ENCODE data around the gene CAMKMT. TPM values are rescaled to one million over a fixed set of nuclear protein-coding genes. Genes with fewer than 3 reads are reported as not detected.

Gene CAMKMT
- total RNA-seq, 2 donors from 2014 or later = 13.5 to 26.5 TPM

DNA sequence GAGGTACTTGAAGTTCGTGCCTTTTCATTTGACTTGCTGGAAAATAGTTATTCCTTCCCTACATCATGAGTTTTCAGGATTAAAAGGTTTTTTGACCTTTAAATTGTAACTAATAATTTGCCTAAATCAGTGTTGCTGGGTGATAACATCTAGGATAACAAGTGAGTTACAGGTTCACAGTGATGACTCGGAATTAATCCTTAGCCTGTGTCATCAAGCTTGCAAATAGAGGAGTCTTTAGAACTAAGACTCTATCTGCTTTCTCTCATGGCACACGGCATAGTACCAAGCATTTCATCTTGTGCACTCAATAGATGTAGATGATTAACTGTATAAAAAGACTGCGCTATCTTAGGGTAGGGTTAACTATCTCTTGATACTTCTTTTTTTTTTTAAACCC, 79.5 kb downstream of the CAMKMT start:
- Mint-ChIP-seq H3K9me3 (peaks cover 6% of the 10 kb centered on the region), H3K4me1 (ENCODE audit: low read depth in 2 of 2) (peaks cover 4 to 7% of the 10 kb centered on the region in 2 donors)

DNA sequence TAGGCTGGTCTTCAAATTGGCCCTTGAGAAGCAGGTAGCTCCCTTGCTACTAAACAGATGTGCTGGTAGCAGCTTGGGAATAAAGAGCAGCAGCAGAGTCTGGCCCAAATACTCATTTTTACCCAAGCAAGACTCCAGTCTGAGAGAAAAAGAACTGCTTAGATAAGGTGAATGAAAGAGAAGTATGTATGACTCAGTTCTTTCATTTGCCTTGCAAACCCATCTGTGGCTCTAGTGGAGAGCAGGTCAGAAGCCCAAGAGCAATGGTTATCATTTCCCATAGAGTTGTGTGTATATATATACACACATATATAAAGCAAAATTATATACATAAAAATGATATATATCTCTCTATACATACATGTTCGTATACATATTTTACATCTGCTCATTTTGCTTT, 80.3 kb downstream of the CAMKMT start:
- Mint-ChIP-seq H3K4me1 (ENCODE audit: low read depth in 2 of 2) (peaks cover 4 to 7% of the 10 kb centered on the region in 2 donors), H3K36me3 (peaks cover 16% of the 10 kb centered on the region), H3K9me3 (peaks cover 6% of the 10 kb centered on the region), H3K27me3 (no peaks in the 10 kb centered on the region), H3K27ac (no peak overlapping the region), H3K4me3 (no peak overlapping the region)
- no peak for ATAC-seq
- no peak for DNase-seq (ENCODE audit: low spot score)

More for the DNA sequence above, 79.5 kb downstream of the CAMKMT start:
- Mint-ChIP-seq H3K27me3 (no peaks in the 10 kb centered on the region), H3K27ac (no peak overlapping the region), H3K4me3 (no peak overlapping the region), H3K36me3 (peaks cover 10% of the 10 kb centered on the region)
- ATAC-seq (no peak), DNase-seq (ENCODE audit: low spot score) (no peak)

- H3K27me3 Mint-ChIP-seq = no peaks in the 10 kb centered on the region
- H3K36me3 Mint-ChIP-seq = peaks cover 16% of the 10 kb centered on the region
- H3K27ac Mint-ChIP-seq = no peak overlapping the region
- ATAC-seq (no peak), DNase-seq (ENCODE audit: low spot score) (no peak)
- H3K9me3 Mint-ChIP-seq = peaks cover 6% of the 10 kb centered on the region
- H3K4me3 Mint-ChIP-seq = no peak overlapping the region
- H3K4me1 Mint-ChIP-seq (ENCODE audit: low read depth in 2 of 2) = peaks cover 4 to 7% of the 10 kb centered on the region in 2 donors
Measured at GRCh38 chr2:44443517-44443916, 81.8 kb downstream of the CAMKMT start.

DNA sequence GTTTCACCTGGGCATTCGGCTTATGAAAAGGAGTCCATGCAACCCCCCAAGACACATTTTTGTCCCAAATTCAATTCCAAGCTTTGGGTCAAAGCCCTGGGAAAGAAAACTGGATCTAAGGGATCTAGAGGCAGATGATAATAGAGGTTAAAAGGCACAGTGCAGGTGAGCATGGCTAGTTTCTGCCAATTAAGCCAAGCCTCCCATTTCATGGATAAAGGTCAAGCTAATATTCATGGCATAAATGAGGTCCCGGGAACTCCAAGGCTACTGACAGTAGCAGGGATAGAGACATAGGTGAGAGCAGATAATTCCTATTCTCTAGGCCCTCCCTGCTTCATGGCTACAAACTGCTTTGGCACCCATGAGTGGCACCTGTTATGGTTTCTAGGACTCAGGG, 83.1 kb downstream of the CAMKMT start:
- Mint-ChIP-seq H3K9me3 (peaks cover 3% of the 10 kb centered on the region), H3K27ac (no peak overlapping the region), H3K4me1 (ENCODE audit: low read depth in 2 of 2) (no peaks in the 10 kb centered on the region), H3K36me3 (peaks cover 11% of the 10 kb centered on the region), H3K4me3 (no peak overlapping the region), H3K27me3 (no peaks in the 10 kb centered on the region)
- no peak for ATAC-seq
- no peak for DNase-seq (ENCODE audit: low spot score)

DNA sequence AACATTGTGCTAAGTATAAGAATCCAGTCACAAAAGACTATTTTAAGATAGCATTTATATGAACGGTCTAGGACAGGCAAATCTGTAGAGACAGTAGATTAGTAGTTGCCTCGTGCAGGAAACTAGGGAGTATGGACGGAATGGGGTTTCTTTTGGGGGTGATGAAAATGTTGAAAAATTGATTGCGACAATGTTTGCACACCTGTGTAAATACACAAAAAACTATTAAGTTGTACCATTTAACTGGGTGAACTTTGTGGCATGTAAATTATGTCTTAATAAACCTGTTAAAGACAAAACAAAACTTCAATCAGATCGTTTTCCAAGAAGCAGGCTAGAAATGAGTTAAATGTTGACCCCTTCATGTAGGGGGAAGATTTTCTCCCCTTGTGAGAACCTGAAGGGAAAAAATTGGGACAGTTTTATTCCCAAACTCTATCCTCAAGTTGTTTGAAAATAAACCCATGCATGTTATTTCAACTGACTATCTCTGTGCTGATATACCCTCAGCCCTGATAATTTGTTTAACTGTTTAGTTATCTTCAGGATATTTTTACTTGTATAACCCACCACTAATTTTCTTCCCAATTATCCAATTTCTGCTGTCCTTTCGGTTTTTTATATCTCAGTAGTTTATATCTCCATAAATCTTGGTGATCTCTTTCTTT, 87.2 kb downstream of the CAMKMT start:
- Mint-ChIP-seq H3K27ac (no peak overlapping the region), H3K9me3 (peaks cover 3% of the 10 kb centered on the region), H3K4me3 (no peak overlapping the region)

GRCh38 chr2:44450082-44450481, 88.3 kb downstream of the CAMKMT start:
- Mint-ChIP-seq H3K4me3 (no peak overlapping the region), H3K36me3 (peaks cover 11% of the 10 kb centered on the region), H3K4me1 (ENCODE audit: low read depth in 2 of 2) (no peaks in the 10 kb centered on the region), H3K27ac (no peak overlapping the region), H3K9me3 (peaks cover 3% of the 10 kb centered on the region), H3K27me3 (no peaks in the 10 kb centered on the region)
- DNase-seq (ENCODE audit: low spot score) (no peak), ATAC-seq (no peak)

More for the DNA sequence above, 87.2 kb downstream of the CAMKMT start:
- ATAC-seq (no peak), DNase-seq (ENCODE audit: low spot score) (no peak)
- Mint-ChIP-seq H3K4me1 (ENCODE audit: low read depth in 2 of 2) (no peaks in the 10 kb centered on the region), H3K36me3 (peaks cover 11% of the 10 kb centered on the region), H3K27me3 (no peaks in the 10 kb centered on the region)

DNA sequence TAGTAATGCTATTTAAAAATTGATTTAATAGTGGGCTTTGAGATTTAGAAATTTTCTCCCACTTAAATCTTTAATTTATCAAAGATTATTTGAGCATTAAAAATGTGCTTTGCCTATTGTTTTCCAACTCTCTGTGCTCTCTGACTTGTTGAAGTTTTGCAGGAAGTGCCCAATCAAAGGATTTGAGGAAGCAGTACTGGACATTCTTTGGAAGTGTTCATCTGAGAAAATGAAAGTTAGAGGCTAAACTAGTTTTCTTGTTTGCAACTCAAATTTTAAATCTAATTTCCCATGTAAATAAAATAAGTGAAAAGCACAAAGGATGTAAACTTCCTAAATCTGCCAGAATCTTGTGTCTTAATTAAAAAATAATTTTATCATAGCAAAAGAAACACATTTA, 89.1 kb downstream of the CAMKMT start:
- Mint-ChIP-seq H3K27ac (no peak overlapping the region), H3K36me3 (peaks cover 6% of the 10 kb centered on the region), H3K27me3 (no peaks in the 10 kb centered on the region), H3K9me3 (peaks cover under 1% of the 10 kb centered on the region), H3K4me1 (ENCODE audit: low read depth in 2 of 2) (no peaks in the 10 kb centered on the region), H3K4me3 (no peak overlapping the region)
- DNase-seq (ENCODE audit: low spot score) = no peak
- ATAC-seq = no peak

- ATAC-seq (no peak), DNase-seq (ENCODE audit: low spot score) (no peak)
- Mint-ChIP-seq H3K4me1 (ENCODE audit: low read depth in 2 of 2) (no peaks in the 10 kb centered on the region), H3K36me3 (no peaks in the 10 kb centered on the region), H3K9me3 (no peaks in the 10 kb centered on the region), H3K27ac (no peak overlapping the region), H3K27me3 (no peaks in the 10 kb centered on the region), H3K4me3 (no peak overlapping the region)
Measured at GRCh38 chr2:44452069-44452583, 90.4 kb downstream of the CAMKMT start.

GRCh38 chr2:44453259-44453658, 91.5 kb downstream of the CAMKMT start:
- ATAC-seq = no peak
- H3K9me3 Mint-ChIP-seq = no peaks in the 10 kb centered on the region
- DNase-seq (ENCODE audit: low spot score) = no peak
- no peak overlapping the region for H3K27ac Mint-ChIP-seq
- no peaks in the 10 kb centered on the region for H3K36me3 Mint-ChIP-seq
- H3K4me1 Mint-ChIP-seq (ENCODE audit: low read depth in 2 of 2) = no peaks in the 10 kb centered on the region
- no peak overlapping the region for H3K4me3 Mint-ChIP-seq
- no peaks in the 10 kb centered on the region for H3K27me3 Mint-ChIP-seq

DNA sequence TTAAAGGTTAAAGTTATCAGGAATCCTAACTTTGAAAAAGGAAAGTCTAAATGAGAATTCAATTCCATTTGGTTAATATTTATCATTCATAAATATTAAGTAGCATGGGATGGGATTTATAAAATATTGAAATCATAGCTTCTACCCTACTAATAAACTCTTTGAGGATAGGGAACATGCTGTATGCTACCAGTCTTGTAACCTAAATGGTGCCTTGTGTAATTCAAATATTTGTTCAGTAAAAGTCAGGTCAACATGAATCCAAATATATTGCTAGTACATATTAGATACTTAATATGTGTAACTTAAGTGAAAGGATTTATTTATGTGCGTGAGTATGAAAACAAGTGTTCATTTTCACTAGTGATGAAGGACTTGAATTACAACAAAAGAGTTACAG, 94.1 kb downstream of the CAMKMT start:
- no peaks in the 10 kb centered on the region for H3K36me3 Mint-ChIP-seq
- H3K27ac Mint-ChIP-seq = no peak overlapping the region
- DNase-seq (ENCODE audit: low spot score) (no peak), ATAC-seq (no peak)
- H3K4me1 Mint-ChIP-seq (ENCODE audit: low read depth in 2 of 2) = no peaks in the 10 kb centered on the region
- H3K4me3 Mint-ChIP-seq = no peak overlapping the region
- no peaks in the 10 kb centered on the region for H3K9me3 Mint-ChIP-seq
- H3K27me3 Mint-ChIP-seq = no peaks in the 10 kb centered on the region

DNA sequence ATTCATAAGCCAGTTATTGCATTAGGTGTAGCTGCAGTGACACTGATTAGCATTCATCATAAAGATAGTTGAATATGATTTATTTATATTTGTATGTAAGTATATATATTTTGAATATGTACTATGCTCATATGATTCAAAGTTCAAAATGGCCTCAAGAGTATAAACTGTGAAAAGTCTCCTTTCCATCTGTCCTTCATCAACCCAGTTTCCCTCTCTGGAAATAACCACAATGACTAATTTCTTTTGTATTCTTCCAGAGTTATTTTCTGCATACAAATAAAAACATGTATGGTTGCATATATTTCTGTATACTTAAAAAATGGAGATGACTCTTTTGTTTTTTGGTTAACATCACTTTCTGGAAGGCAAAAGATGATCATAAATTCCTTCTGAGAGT, 95.2 kb downstream of the CAMKMT start:
- H3K27me3 Mint-ChIP-seq = no peaks in the 10 kb centered on the region
- H3K36me3 Mint-ChIP-seq = no peaks in the 10 kb centered on the region
- no peaks in the 10 kb centered on the region for H3K9me3 Mint-ChIP-seq
- ATAC-seq (no peak), DNase-seq (ENCODE audit: low spot score) (no peak)
- H3K4me3 Mint-ChIP-seq = no peak overlapping the region
- no peak overlapping the region for H3K27ac Mint-ChIP-seq
- H3K4me1 Mint-ChIP-seq (ENCODE audit: low read depth in 2 of 2) = no peaks in the 10 kb centered on the region

- peaks cover 19% of the 10 kb centered on the region for H3K36me3 Mint-ChIP-seq
- no peaks in the 10 kb centered on the region for H3K4me1 Mint-ChIP-seq (ENCODE audit: low read depth in 2 of 2)
- ATAC-seq (no peak), DNase-seq (ENCODE audit: low spot score) (no peak)
- peaks cover 16% of the 10 kb centered on the region for H3K9me3 Mint-ChIP-seq
- H3K4me3 Mint-ChIP-seq = no peak overlapping the region
- H3K27me3 Mint-ChIP-seq = peaks cover 8% of the 10 kb centered on the region in 2 donors
- H3K27ac Mint-ChIP-seq = no peak overlapping the region
Measured at GRCh38 chr2:44459739-44460138, 98.0 kb downstream of the CAMKMT start.

DNA sequence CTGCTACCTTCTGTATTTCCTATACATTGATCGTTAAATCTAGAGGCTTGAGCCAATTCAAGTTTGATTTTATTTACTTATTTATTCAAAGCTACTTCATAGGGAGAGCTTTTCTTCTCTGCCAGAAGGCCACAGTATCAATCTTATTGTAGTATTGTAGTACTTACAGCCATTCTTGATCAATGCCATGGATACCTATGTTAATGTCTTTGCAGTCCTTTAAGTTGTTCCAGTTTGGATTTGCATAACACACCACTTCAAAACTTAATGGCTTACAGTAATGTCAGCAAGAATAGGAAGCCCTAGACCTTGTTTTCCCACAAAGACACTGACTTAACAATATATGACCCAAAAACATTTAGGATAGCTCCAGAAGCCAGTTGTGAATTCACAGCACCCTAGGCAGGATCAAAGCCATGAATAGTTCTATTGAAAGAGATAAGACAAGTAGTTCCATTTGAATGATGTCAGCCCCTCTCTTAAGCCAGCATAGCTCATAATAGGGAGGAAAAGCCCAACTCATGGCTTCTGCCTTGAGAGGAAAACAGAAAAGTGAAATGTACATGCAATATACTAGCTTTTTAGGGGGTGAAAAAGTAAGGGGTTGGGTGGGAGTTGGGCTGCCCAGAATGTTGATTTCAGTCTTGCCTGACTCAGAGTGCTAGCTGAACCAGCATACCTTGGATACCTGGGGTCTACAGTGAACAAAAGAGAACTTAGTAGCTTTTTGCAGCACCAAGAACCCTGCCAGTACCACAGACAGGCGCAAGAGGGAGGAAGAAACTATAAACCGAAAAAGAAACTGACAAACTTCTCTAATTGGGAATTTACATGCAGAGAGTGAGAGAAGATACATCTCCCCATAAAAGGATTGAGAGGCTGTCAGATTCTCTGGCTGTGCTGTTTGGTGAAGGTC, 101.4 kb downstream of the CAMKMT start:
- Mint-ChIP-seq H3K36me3 (peaks cover 24% of the 10 kb centered on the region), H3K4me1 (ENCODE audit: low read depth in 2 of 2) (no peaks in the 10 kb centered on the region)

DNA sequence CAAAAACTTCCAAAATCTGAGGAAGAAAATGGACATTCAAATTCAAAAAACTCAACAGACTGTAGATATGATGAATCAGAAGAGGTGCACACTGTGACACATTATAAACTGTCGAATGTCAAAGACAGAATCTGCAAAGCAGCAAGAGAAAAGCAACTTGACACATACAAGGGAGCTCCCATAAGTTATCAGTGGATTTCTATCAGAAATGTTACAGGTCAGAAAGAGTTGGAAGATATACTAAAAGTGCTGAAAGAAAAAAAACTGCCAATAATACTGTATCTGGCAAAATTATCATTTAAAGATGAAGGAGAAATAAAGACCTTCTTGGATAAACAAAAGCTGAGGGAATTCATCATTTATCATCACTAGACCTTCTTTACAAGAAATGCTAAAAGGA, 102.7 kb downstream of the CAMKMT start:
- Mint-ChIP-seq H3K27ac (no peak overlapping the region), H3K27me3 (peaks cover 8% of the 10 kb centered on the region in 2 donors), H3K4me3 (no peak overlapping the region), H3K4me1 (ENCODE audit: low read depth in 2 of 2) (no peaks in the 10 kb centered on the region), H3K9me3 (peaks cover 21% of the 10 kb centered on the region), H3K36me3 (peaks cover 24% of the 10 kb centered on the region)
- DNase-seq (ENCODE audit: low spot score) (no peak), ATAC-seq (no peak)

More for the DNA sequence above, 101.4 kb downstream of the CAMKMT start:
- Mint-ChIP-seq H3K9me3 (peaks cover 21% of the 10 kb centered on the region), H3K27ac (no peak overlapping the region), H3K4me3 (no peak overlapping the region), H3K27me3 (peaks cover 8% of the 10 kb centered on the region in 2 donors)
- ATAC-seq = no peak
- no peak for DNase-seq (ENCODE audit: low spot score)

Measured in natural killer cell treated with Interleukin-12 subunit alpha and Interleukin-12 subunit beta and Interleukin-15 and Interleukin-18, amount 100 ng/mL, for 72 hours (primary cell).